ENCODE results near the gene TMEM247. TPM values are rescaled to one million over a fixed set of nuclear protein-coding genes. Genes with fewer than 3 reads are reported as not detected.

Gene TMEM247
- total RNA-seq, 1 experiment from 2014 or later = not detected

- Mint-ChIP-seq H3K4me3 (no peak overlapping the region), H3K4me1 (peaks cover 14 to 19% of the 10 kb centered on the region in 2 experiments), H3K9me3 (no peaks in the 10 kb centered on the region; a peak in 1 of 5 replicates), H3K27me3 (ENCODE audit: low read depth) (peaks cover 17% of the 10 kb centered on the region), H3K27ac (no peak overlapping the region), H3K36me3 (ENCODE audit: insufficient read depth in 1 of 3, low read depth in 3 of 3) (no peaks in the 10 kb centered on the region)
- H3K14ac ChIP-seq (ENCODE audit: insufficient read depth, low read length) = no peak overlapping the region
- no peak overlapping the region for H3K4me2 ChIP-seq (ENCODE audit: insufficient read depth, insufficient read length, low read length)
- no peak overlapping the region for H2BK15ac ChIP-seq (ENCODE audit: low read depth, low read length)
- H3K79me1 ChIP-seq (ENCODE audit: insufficient read depth, low read depth, low read length, poor library complexity, severe bottlenecking) = no peaks in the 10 kb centered on the region
- no peak overlapping the region for H4K91ac ChIP-seq (ENCODE audit: insufficient read length, low read depth, low read length)
- no peaks in the 10 kb centered on the region for H3K23me2 ChIP-seq (ENCODE audit: insufficient read length, low read depth, low read length, poor library complexity, severe bottlenecking)
- peaks cover 3% of the 10 kb centered on the region; the same call in 1 of the 2 replicates for H3K4me1 ChIP-seq (ENCODE audit: insufficient read depth, low read length)
- H3K4ac ChIP-seq (ENCODE audit: low read depth, low read length) = no peak overlapping the region
- H4K5ac ChIP-seq (ENCODE audit: insufficient read length, low read depth, low read length) = no peak overlapping the region
- no peak overlapping the region for H2BK5ac ChIP-seq (ENCODE audit: insufficient read length, low read length)
- no peak for TF ChIP-seq CTCF (conservative IDR thresholded peaks at IDR 0.05)
- H3K23ac ChIP-seq (ENCODE audit: insufficient read length, low read depth, low read length) = no peak overlapping the region
- H3K27me3 ChIP-seq (ENCODE audit: insufficient read depth, low read length) = no peaks in the 10 kb centered on the region
- H3K79me2 ChIP-seq (ENCODE audit: insufficient read depth, low read length) = no peaks in the 10 kb centered on the region; the same call in 1 of the 2 replicates
- H2AFZ ChIP-seq (ENCODE audit: low read length) = no peak overlapping the region
- no CpG with 5 or more reads among the region's 3 CpGs for WGBS (ENCODE audit: extremely low coverage, insufficient read length, low lambda C conversion rate)
- H3K27ac ChIP-seq (ENCODE audit: insufficient read length, low read depth, low read length) = no peak overlapping the region
- H2BK12ac ChIP-seq (ENCODE audit: insufficient read length, low read depth, low read length) = no peak overlapping the region
- no peak for DNase-seq
- no peak overlapping the region for H2AK5ac ChIP-seq (ENCODE audit: insufficient read length, low read length)
- no peaks in the 10 kb centered on the region for H4K20me1 ChIP-seq (ENCODE audit: control insufficient read depth, insufficient read depth, insufficient read length)
- no peak overlapping the region for H3K56ac ChIP-seq (ENCODE audit: insufficient read length, low read depth, low read length)
- H4K8ac ChIP-seq (replicated peaks; ENCODE audit: insufficient read length, low read depth, low read length) = no peak overlapping the region
- no peaks in the 10 kb centered on the region for H3K9me3 ChIP-seq (ENCODE audit: control insufficient read depth, low read depth, low read length)
- no peak overlapping the region for H2BK20ac ChIP-seq (ENCODE audit: low read depth, low read length, poor library complexity, severe bottlenecking)
- H2BK120ac ChIP-seq (ENCODE audit: low read depth, low read length, poor library complexity, severe bottlenecking) = no peak overlapping the region
- no peak overlapping the region for H3K9ac ChIP-seq (ENCODE audit: extremely low read depth, insufficient read length, low read length)
- H3K18ac ChIP-seq (ENCODE audit: insufficient read length, low read depth, low read length) = no peak overlapping the region
- no peak overlapping the region for H3T11ph ChIP-seq (ENCODE audit: low read length)
Observed at GRCh38 chr2:46509804-46510203, 30.4 kb downstream of the TMEM247 start.

All from H9 (cell line).